K562 (cell line): ENCODE data around the gene CNTROB. TPM values are rescaled to one million over a fixed set of nuclear protein-coding genes. Genes with fewer than 3 reads are reported as not detected.
A peak's percentile ranks its signal among the peaks of the same experiment; 100 is the strongest.

Experiments
- ILK ChIP-seq: fragments of 450-650 bp; IDR thresholded peaks from 2 replicates; pipeline ENCODE4 v1.6.1; 2016; ENCODE audit warnings: missing genetic modification characterization, low read depth, mild to moderate bottlenecking, missing compliant biosample characterization, moderate library complexity, borderline replicate concordance
- MTA2 ChIP-seq: fragments of 450-650 bp; IDR thresholded peaks from 2 replicates; pipeline ENCODE4 v1.6.1; 2016; ENCODE audit warnings: low read depth
- PHF8 ChIP-seq: fragments of 200-600 bp; sonication (generic); IDR thresholded peaks from 2 replicates; pipeline ENCODE4 v1.6.1; 2012; ENCODE audit warnings: mixed run types, mild to moderate bottlenecking, inconsistent platforms, low read length, moderate library complexity, borderline replicate concordance
- RBFOX2 ChIP-seq: fragments of 200-400 bp; formaldehyde crosslinking; IDR thresholded peaks from 2 replicates; pipeline ENCODE4 v1.6.1; 2017; ENCODE audit warnings: low read depth, mild to moderate bottlenecking, low read length, moderate library complexity
- TRIM24 ChIP-seq, 2 experiments: fragments of 450-650 bp; IDR thresholded peaks; 2 replicates each; pipeline ENCODE4 v1.6.1; 2016
- ZFP1 ChIP-seq: fragments of 450-650 bp; formaldehyde crosslinking; IDR thresholded peaks from 2 replicates; pipeline ENCODE4 v1.4.0; 2020; ENCODE audit warnings: mild to moderate bottlenecking, mixed read lengths
- ZFP36 ChIP-seq: fragments of 150-350 bp; IDR thresholded peaks from 2 replicates; pipeline ENCODE4 v1.6.1; 2018; ENCODE audit warnings: low read length, low read depth; ENCODE audit not compliant: partially characterized antibody
- ZKSCAN1 ChIP-seq: fragments of 150-350 bp; IDR thresholded peaks from 2 replicates; pipeline ENCODE4 v1.6.1; 2016; ENCODE audit warnings: low read depth, low read length
- polyA plus RNA-seq, 8 experiments: library from polyadenylated mRNA; depleted of rRNA in 4 of 8; stranded (reverse) in 5 of 8; unstranded in 3 of 8; fragments of >200 nt; fragmentation: Nextera tagmentation in 2 of 8; fragmentation: Illumina TruSeq in 1 of 8; extraction: Ambion mirVana in 2 of 8; extraction: Trizol in 1 of 8; gene quantifications; 2 replicates each; pipeline versions ENCODE4 v1.2.1 to v1.2.3, GENCODE V29; 2011 to 2014; ENCODE audit warnings: inconsistent platforms in 1 of 8, missing spikeins in 1 of 8
- total RNA-seq, 7 experiments: library from RNA; depleted of rRNA in 6 of 7; stranded (reverse); fragments of >200 nt in 6 of 7; fragmentation: Illumina TruSeq in 2 of 7; extraction: Trizol in 2 of 7; gene quantifications; 2 replicates each; pipeline versions ENCODE4 v1.2.1 to v1.2.3, GENCODE V29; 2011 to 2021; ENCODE audit warnings: low replicate concordance in 1 of 7
- TF ChIP-seq, protein P1 (sequence below): sonication (generic); formaldehyde crosslinking; IDR thresholded peaks from 2 replicates; pipeline ENCODE4 v1.8.1; 2023; ENCODE audit warnings: mild to moderate bottlenecking, missing genetic modification reagents
- TF ChIP-seq, protein P2 (sequence below): fragments of 250-450 bp; sonication (Bioruptor Pico); IDR thresholded peaks from 2 replicates; pipeline ENCODE4 v1.8.0; 2021; ENCODE audit warnings: mild to moderate bottlenecking, moderate library complexity
- TF ChIP-seq, protein P3 (sequence below): fragments of 250-450 bp; sonication (Bioruptor Pico); IDR thresholded peaks from 2 replicates; pipeline ENCODE4 v1.9.0; 2021; ENCODE audit warnings: mild to moderate bottlenecking
- TF ChIP-seq, protein P4 (sequence below): fragments of 450-650 bp; IDR thresholded peaks from 2 replicates; pipeline ENCODE4 v1.7.1; 2018; ENCODE audit warnings: mild to moderate bottlenecking, low read depth; ENCODE audit not compliant: partially characterized antibody
- TF ChIP-seq, protein P5 (sequence below), 2 experiments: fragments of 450-650 bp; IDR thresholded peaks; 2 replicates each; pipeline ENCODE4 v1.6.1; 2018; ENCODE audit warnings: mild to moderate bottlenecking in 2 of 2, low read depth in 1 of 2; ENCODE audit not compliant: partially characterized antibody in 2 of 2
- TF ChIP-seq, protein P6 (sequence below): fragments of 450-650 bp; conservative IDR thresholded peaks from 2 replicates; pipeline ENCODE4 v1.6.1; 2016; ENCODE audit warnings: missing genetic modification characterization, low read depth, mild to moderate bottlenecking, control low read depth, missing compliant biosample characterization

The CNTROB gene
- total and polyA plus RNA-seq, 9 of the 15 experiments (the other 6 are each of a cell fraction or from before 2014, with no cell fraction given): 1.9 to 33.3 (median 23.0) TPM

DNA sequence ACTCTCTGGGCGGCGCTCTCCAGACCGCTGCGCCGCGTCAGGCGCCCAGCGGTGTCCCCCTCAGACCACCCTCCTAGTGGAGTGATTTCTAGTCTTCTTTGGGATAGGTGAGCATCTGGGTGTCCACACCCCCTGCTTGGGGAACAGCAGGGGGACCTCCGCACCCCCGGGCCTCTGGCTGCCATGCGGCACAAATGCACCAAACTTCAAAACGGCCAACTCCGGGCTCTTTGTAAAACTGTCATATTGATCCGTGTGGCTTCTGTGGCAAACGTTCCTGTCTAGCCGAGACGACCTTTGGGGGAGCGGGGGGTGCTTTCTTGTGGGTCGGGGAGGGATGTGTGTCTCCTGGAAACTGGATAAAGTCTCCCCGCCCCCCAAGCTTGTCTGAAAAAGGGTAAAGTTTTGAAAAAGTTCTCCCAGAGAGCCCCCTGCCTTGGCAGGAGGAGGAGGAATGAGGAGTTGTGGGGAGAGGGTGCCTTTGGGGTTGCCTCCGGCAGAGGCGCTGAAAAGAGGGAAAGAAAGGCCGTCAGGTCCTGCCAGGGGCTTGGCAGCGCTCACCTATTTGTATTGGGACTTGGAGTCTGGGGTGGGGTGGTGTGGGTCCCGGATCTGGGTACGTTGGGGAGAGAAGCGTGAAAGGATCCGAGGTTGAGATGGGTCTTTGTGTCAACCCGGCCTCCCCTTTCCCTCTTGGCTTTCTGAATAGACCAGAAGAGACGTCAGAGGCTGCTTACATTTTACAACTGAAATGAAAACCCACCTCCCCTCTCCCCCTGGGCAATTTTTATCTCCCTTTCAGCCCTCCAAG lies 45.6 kb upstream of the CNTROB start (continued):
- no peak for TF ChIP-seq TRIM24 (IDR thresholded peaks at IDR 0.05)
- TF ChIP-seq, protein P1, sequence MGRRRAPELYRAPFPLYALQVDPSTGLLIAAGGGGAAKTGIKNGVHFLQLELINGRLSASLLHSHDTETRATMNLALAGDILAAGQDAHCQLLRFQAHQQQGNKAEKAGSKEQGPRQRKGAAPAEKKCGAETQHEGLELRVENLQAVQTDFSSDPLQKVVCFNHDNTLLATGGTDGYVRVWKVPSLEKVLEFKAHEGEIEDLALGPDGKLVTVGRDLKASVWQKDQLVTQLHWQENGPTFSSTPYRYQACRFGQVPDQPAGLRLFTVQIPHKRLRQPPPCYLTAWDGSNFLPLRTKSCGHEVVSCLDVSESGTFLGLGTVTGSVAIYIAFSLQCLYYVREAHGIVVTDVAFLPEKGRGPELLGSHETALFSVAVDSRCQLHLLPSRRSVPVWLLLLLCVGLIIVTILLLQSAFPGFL (CRISPR knock-in tag): no peak
- TF ChIP-seq, protein P2, sequence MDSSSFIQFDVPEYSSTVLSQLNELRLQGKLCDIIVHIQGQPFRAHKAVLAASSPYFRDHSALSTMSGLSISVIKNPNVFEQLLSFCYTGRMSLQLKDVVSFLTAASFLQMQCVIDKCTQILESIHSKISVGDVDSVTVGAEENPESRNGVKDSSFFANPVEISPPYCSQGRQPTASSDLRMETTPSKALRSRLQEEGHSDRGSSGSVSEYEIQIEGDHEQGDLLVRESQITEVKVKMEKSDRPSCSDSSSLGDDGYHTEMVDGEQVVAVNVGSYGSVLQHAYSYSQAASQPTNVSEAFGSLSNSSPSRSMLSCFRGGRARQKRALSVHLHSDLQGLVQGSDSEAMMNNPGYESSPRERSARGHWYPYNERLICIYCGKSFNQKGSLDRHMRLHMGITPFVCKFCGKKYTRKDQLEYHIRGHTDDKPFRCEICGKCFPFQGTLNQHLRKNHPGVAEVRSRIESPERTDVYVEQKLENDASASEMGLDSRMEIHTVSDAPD (CRISPR knock-in tag): no peak
- no peak for TF ChIP-seq ILK
- peak; percentile 42; the same call in 1 of the 2 replicates for TF ChIP-seq RBFOX2
- TF ChIP-seq MTA2: no peak
- peak; percentile 10; the same call in 1 of the 2 replicates for TF ChIP-seq PHF8
- TF ChIP-seq, protein P3, sequence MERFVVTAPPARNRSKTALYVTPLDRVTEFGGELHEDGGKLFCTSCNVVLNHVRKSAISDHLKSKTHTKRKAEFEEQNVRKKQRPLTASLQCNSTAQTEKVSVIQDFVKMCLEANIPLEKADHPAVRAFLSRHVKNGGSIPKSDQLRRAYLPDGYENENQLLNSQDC: no peak
- no peak for TF ChIP-seq ZFP36
- TF ChIP-seq, protein P4, sequence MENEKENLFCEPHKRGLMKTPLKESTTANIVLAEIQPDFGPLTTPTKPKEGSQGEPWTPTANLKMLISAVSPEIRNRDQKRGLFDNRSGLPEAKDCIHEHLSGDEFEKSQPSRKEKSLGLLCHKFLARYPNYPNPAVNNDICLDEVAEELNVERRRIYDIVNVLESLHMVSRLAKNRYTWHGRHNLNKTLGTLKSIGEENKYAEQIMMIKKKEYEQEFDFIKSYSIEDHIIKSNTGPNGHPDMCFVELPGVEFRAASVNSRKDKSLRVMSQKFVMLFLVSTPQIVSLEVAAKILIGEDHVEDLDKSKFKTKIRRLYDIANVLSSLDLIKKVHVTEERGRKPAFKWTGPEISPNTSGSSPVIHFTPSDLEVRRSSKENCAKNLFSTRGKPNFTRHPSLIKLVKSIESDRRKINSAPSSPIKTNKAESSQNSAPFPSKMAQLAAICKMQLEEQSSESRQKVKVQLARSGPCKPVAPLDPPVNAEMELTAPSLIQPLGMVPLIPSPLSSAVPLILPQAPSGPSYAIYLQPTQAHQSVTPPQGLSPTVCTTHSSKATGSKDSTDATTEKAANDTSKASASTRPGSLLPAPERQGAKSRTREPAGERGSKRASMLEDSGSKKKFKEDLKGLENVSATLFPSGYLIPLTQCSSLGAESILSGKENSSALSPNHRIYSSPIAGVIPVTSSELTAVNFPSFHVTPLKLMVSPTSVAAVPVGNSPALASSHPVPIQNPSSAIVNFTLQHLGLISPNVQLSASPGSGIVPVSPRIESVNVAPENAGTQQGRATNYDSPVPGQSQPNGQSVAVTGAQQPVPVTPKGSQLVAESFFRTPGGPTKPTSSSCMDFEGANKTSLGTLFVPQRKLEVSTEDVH: no peak
- no peak for TF ChIP-seq ZKSCAN1
- TF ChIP-seq, protein P5, sequence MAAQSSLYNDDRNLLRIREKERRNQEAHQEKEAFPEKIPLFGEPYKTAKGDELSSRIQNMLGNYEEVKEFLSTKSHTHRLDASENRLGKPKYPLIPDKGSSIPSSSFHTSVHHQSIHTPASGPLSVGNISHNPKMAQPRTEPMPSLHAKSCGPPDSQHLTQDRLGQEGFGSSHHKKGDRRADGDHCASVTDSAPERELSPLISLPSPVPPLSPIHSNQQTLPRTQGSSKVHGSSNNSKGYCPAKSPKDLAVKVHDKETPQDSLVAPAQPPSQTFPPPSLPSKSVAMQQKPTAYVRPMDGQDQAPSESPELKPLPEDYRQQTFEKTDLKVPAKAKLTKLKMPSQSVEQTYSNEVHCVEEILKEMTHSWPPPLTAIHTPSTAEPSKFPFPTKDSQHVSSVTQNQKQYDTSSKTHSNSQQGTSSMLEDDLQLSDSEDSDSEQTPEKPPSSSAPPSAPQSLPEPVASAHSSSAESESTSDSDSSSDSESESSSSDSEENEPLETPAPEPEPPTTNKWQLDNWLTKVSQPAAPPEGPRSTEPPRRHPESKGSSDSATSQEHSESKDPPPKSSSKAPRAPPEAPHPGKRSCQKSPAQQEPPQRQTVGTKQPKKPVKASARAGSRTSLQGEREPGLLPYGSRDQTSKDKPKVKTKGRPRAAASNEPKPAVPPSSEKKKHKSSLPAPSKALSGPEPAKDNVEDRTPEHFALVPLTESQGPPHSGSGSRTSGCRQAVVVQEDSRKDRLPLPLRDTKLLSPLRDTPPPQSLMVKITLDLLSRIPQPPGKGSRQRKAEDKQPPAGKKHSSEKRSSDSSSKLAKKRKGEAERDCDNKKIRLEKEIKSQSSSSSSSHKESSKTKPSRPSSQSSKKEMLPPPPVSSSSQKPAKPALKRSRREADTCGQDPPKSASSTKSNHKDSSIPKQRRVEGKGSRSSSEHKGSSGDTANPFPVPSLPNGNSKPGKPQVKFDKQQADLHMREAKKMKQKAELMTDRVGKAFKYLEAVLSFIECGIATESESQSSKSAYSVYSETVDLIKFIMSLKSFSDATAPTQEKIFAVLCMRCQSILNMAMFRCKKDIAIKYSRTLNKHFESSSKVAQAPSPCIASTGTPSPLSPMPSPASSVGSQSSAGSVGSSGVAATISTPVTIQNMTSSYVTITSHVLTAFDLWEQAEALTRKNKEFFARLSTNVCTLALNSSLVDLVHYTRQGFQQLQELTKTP (IDR thresholded peaks at IDR 0.05; ENCODE audit: low read depth in 1 of 2, partially characterized antibody in 2 of 2): peak in 1 of 2 experiments; percentile 67
- TF ChIP-seq ZFP1 (CRISPR knock-in tag): no peak
- TF ChIP-seq, protein P6, sequence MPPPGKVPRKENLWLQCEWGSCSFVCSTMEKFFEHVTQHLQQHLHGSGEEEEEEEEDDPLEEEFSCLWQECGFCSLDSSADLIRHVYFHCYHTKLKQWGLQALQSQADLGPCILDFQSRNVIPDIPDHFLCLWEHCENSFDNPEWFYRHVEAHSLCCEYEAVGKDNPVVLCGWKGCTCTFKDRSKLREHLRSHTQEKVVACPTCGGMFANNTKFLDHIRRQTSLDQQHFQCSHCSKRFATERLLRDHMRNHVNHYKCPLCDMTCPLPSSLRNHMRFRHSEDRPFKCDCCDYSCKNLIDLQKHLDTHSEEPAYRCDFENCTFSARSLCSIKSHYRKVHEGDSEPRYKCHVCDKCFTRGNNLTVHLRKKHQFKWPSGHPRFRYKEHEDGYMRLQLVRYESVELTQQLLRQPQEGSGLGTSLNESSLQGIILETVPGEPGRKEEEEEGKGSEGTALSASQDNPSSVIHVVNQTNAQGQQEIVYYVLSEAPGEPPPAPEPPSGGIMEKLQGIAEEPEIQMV (tag): peak; percentile 82
